Endometrial microvascular endothelial cells (primary cell): ENCODE measurements around the gene ABAT. TPM values are rescaled to one million over a fixed set of nuclear protein-coding genes. Genes with fewer than 3 reads are reported as not detected.
"Not testable (repeated sequence)": the region's sequence is repeated elsewhere in the genome, so short reads cannot be mapped to it uniquely, and the experiment has no call there.

Experiments
- in situ Hi-C: cut with HindIII; loops from 2 replicates; pipeline ENCODE4 v1.10.0; 2017; ENCODE audit warnings: low sequenced_read_pairs, low pct_unique_long_range_greater_than_20kb; ENCODE audit errors: inconsistent ontology term
- total RNA-seq: library from RNA; depleted of rRNA; stranded (reverse); fragments of >200 nt; gene quantifications from one replicate; pipeline ENCODE4 v1.2.3, GENCODE V29; 2015; ENCODE audit errors: inconsistent ontology term

The ABAT gene
- total RNA-seq, 1 donor from 2014 or later = 0.56 TPM

DNA sequence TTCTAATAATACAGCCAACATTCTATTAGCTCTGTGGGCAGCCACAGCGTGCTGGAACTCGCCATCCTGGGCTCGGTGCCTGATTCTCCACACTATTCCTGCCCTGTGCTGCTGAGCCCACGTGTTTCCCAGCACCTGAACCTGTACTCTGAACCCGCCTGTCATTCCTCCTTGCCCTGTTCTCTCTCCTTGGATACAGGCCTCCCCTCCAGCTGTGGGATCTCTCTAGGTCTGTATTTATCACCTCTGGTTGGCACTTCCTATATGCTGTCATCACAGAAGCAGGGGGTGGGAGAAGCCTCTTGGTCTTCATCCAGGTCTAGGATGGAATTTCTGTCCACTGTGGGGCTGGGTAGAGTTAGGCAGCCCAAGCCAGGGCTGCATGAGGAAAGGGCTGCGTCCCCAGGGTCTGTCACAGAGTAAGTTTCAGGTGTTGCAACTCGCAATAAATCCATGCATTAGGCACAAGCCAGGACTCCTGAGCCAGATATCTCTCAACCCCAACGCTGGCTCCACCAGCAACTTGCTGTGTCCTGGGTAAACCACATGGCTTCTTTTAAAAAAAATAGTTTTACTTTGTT is 56.0 kb downstream of the ABAT start:
- in situ Hi-C loops = no loop called here

DNA sequence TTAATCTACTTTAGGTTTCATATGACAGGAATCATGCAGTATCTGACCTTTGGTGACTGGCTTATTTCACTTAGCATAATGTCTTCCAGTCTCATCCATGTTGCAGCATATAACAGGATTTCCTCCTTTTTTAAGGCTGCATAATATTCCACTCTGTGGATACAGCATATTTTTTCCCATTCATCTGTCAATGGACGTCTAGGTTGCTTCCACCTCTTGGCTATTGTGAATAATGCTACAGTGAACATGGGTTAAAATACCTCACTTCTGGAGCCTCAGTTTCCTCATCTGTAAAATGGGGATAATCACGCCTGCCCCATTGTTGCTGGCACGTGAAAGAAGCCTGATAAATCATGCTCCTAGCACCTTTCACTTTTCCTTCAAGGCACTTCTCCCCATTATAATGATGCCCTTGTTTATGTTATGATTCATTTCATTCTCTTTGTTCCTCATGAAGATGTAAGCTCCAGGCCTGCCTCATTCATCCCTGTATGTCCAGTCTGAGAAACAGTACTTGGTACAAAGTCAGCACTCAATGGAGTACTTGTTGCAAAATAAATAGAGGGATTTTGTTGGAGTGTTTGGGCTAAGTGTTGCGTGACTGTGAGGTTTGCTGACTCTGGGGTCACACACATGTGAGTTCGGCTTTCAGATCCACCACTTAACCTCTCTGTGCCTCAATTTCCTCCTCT is 59.6 kb downstream of the ABAT start:
- in situ Hi-C loops = no loop called here

DNA sequence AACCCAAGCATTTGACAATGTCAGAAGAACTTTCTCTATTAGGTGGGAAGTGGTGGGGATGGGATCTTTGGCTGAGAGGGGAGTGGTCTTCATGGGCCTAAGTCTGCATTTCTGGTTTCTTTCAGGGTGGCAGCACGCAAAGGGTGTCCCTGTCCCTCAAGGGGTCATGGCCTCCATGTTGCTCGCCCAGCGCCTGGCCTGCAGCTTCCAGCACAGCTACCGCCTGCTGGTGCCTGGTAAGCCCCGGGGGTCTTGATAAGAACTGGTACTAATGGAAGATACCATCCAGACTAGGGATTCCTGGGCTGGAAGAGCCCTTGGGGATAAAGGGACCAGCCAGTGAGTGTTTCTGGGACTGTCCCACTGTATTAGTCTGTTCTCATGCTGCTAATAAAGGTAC is 61.2 kb downstream of the ABAT start:
- in situ Hi-C loops = no loop called here

DNA sequence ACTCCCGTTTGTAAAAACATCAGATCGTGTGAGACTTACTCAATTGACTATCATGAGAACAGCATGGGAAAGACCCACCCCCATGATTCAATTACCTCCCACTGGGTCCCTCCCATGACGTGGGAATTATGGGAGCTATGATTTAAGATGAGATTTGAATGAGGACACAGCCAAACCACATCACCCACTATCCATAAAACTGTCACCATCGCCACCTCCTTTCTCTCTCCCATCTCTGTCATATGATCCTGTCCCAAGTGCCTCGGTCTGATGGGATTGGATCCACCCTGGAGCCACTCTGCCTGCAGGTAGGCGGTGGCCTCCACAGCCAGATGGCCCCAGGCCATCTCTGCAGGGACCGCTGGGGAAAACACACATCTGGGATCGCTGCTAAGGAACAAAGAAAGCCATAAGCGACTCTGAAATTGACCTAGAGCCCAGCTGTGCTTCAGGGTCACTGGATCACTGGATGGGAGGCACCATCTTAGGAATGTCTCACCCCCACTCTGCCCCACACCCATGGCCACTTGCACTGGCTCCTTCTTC is 61.8 kb downstream of the ABAT start:
- in situ Hi-C loops = no loop called here

DNA sequence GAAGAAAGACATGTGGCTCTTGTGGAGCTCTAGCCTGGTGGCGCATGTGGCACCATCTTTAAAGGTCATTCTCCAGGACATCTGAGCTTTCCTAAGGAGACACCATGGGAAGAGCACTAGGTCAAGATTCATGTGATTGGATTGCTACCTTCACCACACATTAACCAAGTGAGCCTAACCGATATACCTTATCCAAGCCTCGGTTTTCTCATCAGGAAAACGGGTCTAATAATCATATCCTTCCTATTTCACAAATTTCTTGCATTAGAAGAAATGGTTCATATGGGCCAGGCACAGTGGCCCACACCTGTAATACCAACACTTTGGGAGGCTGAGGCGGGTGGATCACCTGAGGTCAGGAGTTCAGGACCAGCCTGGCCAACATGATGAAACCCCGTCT is 64.7 kb downstream of the ABAT start:
- in situ Hi-C loops = no loop called here

DNA sequence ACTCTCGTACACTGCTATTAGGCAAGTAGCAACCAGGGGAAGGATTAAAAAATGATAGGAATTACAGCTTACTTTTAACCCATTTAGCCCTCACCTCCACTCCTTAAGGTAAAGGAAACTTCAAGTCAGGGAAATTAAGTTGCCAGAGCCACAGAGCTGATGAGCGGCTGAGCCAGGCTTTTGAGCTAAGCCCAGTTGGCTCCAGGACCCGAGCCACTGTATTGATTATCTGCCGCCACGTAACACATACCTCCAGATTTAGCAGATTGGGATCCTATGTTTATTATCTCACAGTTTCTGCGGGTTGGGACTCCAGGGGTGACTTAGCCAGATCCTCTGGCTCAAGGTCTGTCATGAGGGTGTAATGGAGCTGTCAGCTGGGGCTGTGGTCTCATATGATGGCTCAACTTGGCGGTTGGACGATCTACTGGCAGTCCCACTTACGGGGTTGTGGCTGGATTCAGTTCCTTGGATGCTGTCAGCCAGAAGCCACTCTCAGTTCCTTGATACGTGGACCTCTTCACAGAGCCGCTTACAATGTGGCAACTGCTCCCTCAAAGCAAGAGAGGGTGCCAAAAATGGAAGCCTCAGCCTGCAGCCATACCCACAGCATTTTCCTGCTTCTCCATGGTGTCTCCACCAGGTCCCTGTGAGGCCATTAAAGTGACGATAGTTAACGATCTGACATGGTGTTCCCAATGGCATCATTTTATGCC is 65.7 kb downstream of the ABAT start:
- in situ Hi-C loops = no loop called here

DNA sequence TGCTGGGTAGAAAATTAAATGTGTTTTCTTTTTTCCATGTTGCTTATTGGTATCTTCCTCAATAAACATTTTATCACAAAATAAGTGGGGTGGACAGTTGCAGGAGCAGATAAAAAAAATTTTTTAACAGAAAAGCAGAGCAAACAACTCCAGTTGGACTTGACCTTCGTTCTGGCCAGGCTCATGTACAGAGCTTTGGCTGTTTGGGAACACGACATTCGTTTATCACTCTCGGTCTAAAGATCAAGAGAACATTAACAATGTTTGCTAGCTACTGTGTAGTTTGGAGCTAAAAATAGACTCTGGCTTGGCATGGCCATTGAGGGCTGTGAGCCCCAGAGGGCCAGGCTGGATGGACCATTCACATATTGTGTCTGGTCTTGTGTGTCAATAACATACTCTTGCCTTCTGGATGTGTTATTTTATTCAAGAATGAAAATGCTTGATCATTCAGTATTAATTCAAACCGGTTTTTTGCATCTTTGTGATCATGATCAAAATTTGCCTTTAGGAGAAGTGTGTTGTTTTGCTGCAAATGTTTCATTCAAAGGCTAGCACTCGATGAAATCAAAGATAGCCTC is 66.4 kb downstream of the ABAT start:
- in situ Hi-C loops = no loop called here

DNA sequence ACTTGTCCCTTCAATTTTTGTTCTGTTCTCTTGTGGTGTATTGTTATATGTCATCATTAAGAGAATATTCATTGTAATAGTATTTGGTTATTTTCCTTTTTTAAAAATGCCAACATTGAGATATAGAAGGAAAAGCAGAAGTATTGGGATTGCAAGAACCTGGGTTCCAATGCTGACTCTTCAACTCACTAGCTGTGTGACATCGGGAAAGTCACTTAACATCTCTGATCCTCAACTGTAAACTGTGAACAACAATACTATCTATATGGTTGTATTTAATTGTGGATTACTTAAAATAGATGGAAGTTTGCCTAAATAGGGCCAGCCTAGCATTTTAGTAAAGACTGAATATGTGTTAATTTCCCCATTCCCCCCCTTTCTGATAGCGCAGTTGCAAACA is 67.2 kb downstream of the ABAT start:
- in situ Hi-C loops = no loop called here

DNA sequence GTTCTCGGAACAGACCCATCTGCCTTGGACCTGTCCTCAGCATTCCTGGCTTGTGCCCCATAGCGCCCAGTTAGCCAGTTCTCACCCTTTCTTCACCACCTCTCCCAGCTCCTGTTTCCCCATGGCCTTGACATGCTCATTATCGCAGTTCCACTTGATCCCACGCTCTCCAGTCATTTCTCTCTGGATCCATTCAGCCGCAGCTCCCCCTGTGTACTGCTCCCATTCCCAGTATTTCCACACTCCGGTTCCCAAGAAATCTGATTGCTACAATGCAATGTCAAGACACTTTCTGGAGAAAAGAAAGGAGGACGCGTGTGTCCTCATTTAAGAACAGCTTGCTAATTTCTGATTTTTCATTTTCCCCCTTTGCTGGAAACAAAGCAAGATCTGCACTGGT is 67.7 kb downstream of the ABAT start:
- in situ Hi-C loops = no loop called here

DNA sequence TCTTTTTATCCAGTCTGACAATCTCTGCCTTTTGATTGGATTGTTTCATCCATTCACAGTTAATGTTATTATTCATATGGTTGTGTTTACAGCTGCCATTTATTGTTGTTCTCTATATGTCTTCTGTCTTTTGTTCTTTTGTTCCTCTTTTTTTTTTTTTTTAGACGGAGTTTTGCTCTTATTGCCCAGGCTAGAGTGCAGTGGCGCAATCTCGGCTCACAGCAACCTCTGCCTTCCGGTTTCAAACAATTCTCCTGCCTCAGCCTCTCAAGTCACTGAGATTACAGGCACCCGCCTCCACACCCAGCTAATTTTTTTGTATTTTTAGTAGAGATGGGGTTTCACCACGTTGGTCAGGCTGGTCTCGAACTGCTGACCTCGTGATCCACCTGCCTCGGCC is 74.5 kb downstream of the ABAT start:
- in situ Hi-C loops = not testable (repeated sequence)

DNA sequence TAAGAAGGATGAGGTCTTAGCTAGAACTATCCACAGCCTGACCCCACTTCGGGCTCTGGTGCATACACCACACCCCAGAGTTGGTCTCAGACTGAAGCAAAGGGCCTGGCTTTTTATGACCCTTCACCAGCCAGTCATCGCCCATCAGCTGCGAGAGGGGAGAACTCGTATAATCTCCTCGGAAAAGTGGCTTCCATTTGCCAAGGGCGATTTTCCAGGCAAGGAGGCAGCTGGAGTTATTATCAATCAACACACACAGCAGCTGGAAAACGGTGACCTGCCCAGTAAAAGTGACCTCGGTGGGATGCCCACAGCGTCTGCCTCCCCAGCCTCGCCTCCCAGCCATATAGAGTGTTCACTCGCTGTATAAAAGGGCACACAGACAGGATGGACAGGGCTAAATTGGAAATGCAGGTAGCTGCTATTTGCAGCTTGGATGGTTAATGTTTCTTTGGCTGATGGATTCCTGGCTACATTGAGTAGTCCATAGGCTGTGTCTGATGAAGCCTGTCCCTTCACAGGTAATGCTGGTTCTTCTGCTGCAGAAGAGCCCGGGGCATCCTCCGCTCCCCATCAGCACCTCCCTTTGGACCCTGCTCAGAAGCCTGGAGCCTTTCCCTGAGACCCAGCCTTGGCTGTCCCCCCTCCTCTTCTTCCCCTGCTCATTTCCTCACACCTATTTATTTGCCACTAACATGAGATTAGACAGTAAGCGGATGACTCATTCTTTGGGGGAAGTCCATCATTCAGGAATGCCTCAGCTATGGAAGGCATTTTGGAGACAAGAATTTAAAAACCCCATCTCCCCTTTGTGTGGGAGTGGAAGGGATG is 77.3 kb downstream of the ABAT start:
- in situ Hi-C loops = no loop called here

DNA sequence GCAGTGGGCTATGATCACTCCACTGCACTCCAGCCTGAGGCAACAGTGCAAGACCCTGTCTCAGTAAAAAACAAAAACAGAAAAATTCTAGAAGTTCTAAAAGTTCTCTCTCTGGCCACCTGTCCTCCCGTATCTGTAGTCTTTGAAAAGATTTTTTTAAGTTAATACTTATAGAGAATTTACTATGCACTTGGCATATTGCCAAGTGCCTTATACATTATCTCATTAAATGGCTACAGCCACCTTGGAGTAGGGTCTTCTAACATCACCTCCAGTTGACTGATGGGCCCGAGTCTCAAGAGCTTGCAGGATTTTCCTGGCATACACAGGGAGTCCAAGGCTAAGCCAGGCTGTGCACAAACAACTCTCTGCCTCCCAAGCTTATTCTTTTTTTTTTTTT is 78.3 kb downstream of the ABAT start:
- in situ Hi-C loops = no loop called here

DNA sequence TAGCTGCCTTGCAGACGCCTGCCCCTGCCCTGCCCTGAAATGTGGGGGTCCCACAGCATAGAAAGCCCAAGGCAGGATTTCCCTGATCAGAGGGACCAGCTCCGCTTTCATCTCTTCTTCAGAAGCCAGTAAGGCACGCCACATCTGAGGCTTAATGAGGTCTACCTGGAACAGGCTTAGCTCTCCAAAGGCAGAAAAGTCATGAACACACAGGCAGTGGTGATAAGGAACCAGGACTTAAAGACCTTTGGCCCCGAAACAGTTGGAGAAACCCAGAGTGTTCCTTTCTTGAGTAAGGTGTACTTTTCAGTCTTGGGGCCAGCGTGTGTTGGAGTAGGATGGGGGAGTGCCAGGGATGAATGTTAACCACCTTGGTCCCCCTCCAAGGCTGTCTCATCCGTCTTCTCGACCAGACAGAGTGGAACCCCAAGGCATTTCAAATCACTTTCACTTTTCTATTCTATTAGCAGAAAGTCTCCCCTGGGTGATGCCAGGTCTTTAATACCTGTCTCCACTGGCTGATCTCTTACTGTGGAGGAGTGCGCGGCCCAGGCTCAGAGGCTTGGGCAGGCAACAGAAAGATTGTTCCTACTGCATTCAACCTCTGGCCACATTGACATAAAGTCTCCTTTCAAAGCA is 79.1 kb downstream of the ABAT start:
- in situ Hi-C loops = no loop called here

DNA sequence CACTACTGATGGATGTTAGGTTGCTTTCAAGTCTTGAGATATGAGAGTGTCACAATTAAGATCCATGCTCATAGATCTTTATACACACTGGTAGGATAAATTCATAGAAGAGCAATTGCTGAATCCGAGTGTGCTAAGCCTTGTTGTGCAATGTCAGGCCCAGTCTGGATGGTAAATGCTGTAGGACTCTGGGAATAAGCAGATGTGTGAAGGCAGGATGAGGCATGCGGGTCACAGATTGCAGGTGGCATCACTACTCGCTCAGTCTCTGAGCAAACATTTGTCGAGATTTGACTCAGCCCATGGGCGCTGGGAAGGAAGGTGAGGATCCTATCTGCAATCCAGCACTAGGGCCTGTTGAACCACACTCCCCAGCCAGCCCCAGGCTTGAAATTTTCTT is 82.3 kb downstream of the ABAT start:
- in situ Hi-C loops = no loop called here

DNA sequence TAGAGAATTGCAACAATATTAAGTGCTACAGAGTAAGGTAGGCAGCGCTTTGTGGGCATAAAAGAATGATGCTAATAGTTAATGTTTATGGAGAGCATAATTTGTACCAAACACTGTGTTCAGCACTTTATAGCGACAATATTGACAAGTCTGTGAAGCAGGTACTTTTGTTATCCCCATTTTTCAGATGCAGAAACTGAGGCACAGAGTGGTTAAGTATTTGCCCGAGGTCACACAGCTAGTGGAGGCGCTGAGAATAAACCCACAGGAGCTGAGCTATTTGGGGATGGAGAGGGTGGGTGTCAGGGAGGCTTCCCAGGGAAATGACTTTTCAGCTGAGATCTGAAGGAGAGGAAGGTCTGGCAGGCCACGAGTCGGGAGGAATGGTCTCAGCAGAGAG is 83.6 kb downstream of the ABAT start:
- in situ Hi-C loops = no loop called here

DNA sequence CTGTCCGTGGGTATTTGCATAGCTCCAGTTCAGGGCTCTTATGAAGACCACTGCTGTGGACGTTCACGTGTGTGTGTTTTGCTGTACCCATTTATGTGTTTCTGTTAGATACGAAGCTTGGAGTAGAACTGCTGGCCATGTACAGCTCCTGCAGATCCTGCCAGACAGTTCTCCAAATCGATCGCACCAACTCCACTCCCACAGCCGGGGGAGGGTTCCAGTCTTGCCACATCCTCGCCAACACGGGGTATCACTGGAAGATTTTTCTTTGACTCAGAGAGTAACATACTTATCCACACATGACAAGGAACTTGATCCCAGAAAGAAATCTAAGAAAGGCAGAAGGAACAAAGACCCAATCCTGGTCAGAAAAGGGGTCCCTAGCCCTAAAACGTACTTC is 85.6 kb downstream of the ABAT start:
- in situ Hi-C loops = no loop called here

DNA sequence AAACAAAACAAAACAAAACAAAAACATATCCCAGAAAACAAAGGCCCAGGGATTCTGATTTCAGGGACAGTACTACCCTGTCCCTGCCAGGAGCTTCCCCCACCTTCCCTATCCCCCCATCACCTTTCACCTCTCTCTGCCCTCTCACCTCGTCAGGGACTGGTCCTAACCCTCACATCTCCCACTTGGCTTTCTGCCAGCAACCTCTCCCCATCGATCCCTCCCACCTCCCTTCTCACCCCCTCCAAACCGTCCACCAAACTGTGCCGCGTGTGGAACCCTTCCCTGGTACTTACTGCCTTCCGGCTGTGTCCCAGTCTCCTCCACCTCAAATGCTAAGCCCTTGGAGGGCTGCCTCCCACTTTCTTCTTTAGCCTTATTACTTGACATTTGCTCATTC is 86.7 kb downstream of the ABAT start:
- in situ Hi-C loops = no loop called here

DNA sequence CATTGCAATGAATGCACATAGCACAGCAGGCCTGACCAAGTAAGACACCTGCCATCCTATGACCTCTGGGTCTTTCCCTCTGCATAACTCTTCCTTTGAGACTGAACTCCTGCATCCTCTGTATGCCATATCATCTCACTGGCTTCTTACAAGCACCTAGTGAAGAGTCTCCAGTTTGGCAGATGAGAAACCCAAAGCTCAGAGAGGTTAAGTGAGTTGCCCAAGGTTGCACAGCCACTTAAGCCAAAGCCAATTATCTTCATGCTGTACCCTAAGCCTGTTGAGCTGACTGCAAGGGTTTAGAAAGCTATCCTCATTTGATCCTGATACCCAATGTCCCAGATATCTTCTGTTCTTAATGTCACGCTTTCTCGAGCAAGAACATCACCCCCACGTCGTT is 87.8 kb downstream of the ABAT start:
- in situ Hi-C loops = no loop called here

DNA sequence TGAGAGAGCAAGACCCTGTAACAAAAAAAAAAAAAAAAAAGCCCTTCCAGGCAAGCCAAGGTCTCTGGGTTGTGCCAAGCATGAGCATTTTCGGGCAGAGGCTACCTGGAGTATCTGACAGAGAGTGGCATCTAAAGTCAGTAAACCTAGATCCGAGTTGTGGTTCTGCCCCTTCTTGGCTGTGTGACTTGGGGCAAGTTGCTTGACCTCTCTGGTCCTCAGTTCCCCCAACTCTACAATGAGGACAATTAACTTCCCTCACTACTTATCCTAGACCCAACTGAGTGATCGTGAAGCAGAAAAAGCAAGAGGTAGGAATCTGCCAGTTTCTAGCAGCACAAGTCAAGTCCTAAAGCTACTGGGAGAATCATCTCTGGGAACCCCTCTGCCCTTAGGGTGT is 88.7 kb downstream of the ABAT start:
- in situ Hi-C loops = no loop called here
